GM12872 (cell line): ENCODE results near the gene LIPC.

Experiments used
- TF ChIP-seq, protein P1 (sequence below): IDR thresholded peaks from 3 replicates; pipeline ENCODE4 v1.5.1; 2011; ENCODE audit warnings: low read depth, mild to moderate bottlenecking, low read length, moderate library complexity; ENCODE audit not compliant: insufficient read depth

LIPC gene

DNA sequence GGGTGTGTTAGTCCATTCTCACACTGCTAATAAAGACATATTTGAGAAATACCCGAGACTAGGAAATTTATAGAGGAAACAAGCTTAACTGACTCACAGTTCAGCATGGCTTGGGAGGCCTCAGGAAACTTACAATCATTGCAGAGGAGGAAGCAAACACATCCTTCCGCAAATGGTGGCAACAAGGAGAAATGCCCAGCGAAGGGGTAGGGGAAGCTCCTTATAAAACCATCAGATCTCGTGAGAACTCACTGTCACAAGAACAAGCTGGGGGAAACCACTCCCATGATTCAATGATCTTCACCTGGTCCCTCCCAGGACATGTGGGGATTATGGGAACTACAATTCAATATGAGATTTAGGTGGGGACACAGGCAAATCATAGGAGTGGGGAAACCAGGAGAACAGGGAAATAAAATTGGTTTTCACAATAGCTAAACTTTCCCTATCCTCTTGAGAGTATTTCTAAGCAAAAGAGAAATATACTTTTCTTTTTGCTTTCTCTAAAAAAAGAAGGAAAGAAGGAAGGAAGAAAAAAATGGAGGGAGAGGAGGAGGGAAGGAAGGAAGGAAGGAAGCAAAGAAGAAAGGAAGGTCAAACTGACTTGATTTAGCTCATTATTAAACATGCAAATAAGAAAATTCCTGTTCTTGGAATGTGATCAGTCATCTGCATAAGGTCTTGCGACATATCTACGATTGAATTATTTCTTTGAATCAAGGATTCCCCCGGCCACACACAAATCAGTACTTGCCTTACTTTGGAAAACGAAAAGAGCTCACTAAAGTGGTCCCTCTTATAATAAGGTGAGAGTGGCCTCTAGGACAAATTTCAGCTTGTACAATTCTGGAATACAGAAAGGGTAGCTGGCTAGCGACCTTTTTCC, 75.2 kb downstream of the LIPC start:
- TF ChIP-seq, protein P1, sequence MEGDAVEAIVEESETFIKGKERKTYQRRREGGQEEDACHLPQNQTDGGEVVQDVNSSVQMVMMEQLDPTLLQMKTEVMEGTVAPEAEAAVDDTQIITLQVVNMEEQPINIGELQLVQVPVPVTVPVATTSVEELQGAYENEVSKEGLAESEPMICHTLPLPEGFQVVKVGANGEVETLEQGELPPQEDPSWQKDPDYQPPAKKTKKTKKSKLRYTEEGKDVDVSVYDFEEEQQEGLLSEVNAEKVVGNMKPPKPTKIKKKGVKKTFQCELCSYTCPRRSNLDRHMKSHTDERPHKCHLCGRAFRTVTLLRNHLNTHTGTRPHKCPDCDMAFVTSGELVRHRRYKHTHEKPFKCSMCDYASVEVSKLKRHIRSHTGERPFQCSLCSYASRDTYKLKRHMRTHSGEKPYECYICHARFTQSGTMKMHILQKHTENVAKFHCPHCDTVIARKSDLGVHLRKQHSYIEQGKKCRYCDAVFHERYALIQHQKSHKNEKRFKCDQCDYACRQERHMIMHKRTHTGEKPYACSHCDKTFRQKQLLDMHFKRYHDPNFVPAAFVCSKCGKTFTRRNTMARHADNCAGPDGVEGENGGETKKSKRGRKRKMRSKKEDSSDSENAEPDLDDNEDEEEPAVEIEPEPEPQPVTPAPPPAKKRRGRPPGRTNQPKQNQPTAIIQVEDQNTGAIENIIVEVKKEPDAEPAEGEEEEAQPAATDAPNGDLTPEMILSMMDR, result no peak

DNA sequence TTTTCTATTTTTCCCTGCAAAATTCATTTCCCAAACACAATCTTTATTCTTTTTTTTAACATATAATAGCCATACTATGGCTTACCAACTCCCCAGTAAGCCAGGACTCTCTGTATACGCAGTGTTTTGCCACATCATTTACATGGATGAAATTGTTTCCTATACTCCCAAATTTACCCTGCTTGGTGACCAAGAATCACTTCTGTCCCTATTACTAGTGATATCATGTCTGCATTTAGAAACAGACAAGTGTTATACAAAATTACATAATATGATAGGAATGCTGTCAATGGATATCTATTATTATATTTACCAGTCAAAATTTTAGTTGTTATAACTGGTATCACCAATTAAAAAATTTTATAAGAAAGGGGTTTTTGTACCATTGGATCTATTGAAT, 77.8 kb downstream of the LIPC start:
- TF ChIP-seq, protein P1, result no peak

DNA sequence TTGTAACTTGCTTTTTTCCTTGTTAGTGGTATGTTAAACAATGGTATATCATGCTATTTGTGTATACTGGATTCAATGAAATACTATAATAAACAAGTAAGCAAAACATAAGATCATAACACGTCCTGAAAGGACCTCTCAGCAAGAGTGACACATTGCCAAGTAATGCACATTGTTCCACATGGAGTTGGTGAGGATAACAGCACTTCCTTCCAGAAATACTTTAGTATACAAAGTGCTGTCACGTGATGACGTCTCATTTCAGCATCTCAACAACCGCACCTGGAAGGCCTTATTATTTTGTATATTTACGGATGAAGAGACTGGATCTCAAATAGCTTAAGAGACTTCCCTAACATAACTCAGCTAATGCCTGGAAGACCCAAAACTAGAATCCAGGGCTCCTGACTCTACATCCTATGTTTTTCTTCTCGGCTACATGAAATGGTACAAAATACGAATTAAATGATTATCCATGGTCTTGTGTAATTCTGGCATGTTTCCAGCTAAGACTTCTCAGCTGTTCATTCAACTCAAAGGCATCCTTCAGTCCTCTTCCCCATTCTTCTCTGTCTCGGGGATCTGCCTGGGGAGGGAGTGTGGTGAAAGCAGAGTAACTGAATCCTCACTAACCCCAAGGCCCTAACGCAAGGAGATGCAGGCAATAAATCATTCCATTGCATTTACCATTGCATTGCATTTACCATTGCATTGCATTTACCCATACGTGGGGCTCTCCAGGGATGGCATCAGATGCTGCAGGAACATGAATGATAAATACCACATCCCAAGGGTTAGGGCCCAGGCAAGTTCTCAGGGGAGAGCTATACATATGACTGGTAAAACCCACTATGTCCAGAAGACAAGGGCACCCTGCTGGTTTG, 79.2 kb downstream of the LIPC start:
- TF ChIP-seq, protein P1, result no peak

DNA sequence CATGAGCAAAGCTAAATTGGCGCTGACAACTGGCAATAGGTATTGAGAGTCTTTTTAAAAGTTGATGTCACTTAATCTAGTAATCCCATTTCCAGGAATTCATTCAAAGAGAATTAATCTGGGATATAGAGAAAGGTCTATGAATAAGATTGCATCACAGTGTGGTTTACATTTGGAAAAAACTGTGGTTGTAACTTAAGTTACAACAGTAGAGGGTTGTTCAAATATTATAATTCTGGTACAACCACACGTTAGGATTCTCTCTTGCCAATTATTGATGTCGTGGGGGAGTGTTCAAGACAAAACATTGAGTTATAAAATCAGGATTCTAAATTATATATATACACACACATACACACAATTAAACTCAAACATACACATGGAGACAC, 79.8 kb downstream of the LIPC start:
- TF ChIP-seq, protein P1, result no peak

DNA sequence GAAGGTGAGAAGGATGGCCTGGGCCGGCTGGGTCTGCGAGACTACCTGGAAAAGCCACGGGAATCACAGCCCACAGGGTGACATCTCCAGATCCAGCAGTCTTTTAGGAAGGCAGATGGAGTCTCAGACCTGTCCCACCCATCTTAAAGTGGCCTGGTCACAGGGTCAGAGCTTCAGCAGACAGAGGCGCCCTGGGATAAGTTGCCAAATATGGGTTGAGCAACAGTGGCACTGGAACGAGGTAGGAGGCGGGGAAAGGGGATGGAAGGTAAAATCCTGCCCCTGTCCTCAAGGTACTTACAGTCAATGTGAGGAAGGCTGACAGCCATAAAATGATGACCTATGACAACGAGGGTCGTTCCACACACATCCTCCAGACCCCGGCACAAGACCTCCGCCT, 80.7 kb downstream of the LIPC start:
- TF ChIP-seq, protein P1, result no peak

DNA sequence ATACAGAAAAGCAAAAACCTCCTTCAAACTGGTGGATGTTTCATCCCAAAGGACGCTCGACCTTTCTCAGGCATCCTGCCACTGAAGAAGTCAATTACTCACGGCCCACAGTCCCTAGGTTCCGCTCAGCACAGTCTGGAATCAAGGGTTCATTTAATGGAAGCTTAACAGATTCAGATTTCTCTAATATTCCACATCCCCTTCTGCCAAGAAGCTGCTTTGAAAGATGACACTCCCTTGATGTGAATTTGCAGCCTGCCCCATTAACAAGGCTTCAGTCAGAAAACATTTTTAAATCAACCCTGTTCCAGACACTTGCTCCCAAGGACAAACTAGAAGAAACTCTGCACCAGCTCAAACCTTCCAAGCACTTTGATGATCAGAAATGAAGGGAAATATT, 81.2 kb downstream of the LIPC start:
- TF ChIP-seq, protein P1, result no peak

DNA sequence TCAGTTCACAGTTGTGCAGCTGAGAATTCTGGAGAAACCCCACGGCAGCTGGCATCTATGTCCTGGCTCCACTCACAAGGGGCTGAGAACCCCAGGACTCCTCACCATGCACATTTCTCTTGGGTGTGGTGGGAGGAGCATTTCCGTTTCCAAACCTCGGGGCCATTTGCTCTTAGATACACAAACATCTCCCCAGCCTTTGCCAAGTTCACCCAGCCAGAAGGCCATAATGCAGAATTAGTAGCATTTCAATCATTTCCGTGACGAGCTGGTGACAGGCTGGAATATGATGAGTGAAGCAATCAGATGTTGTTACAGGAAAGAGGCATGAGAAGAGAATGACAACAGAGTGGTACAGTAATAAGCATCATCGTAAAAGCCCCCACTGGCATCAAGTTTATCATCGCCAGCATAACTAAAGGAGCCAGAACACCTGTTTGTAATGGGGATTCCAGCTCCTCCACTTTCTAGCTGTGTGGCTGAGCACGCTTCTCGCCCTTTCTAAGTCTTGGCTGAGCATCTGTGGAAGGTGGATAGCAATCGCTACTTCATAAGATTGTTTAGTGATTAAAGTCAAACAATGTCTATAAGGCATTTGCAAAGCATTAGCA, 82.0 kb downstream of the LIPC start:
- TF ChIP-seq, protein P1, result no peak
